NCI-H128 (cell line): Measurements from ENCODE around the gene COL9A3.
A peak's percentile ranks its signal among the peaks of the same experiment; 100 is the strongest.
"Not testable (repeated sequence)": the region's sequence is repeated elsewhere in the genome, so short reads cannot be mapped to it uniquely, and the experiment has no call there.

Source experiments
- DNase-seq: peaks from one replicate; lab custom pipeline; 2025; ENCODE audit not compliant: unreplicated experiment; lab: John Stamatoyannopoulos, UW

COL9A3 gene

DNA sequence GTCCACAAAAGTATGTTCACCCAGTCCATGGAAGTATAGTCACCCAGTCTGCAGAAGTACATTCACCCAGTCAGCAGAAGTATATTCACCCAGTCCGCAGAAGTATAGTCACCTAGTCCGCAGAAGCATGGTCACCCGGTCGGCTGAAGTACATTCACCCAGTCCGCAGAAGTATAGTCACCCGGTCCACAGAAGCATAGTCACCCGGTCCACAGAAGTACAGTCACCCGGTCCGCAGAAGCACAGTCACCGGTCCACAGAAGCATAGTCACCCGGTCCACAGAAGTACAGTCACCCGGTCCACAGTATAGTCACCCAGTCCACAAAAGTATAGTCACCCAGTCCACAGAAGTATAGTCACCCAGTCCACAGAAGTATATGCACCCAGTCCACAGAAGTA is 36.0 kb downstream of the COL9A3 start:
- DNase-seq: no peak

DNA sequence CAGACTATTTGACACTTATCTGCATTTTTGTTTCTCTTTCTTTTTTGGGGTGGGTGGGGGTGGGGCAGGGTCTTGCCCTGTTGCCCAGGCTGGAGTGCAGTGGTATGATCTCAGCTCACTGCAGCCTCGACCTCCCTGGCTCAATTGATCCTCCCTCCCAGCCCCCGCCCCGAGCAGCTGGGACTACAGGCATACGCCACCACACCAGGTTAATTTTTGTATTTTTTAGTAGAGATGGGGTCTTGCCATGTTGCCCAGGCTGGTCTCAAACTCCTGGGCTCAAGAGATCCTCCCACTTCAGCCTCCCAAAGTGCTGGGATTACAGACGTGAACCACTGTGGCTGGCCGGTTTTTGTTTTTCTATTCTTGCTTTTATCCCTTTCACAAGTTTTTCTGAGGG is 36.5 kb downstream of the COL9A3 start:
- DNase-seq: not testable (repeated sequence)

DNA sequence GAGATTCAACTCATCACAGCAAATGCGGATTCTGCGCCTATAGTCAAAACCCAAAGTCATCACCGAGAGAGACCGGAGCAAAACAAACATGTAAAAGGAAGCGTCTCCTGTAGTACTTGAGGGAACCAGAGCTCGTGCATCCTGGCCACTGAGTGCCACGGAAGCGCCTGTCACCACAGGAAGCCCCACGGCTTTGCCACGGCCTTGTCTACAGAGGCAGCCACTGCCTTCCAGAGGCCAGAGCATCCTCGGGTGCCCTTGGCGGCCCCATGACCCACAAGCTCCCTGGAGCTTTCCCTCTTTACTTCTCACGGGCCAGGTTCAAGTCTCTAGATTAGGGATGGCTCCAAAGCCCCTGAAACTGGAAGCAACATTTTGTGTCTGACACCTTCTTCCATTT is 37.3 kb downstream of the COL9A3 start:
- no peak for DNase-seq

DNA sequence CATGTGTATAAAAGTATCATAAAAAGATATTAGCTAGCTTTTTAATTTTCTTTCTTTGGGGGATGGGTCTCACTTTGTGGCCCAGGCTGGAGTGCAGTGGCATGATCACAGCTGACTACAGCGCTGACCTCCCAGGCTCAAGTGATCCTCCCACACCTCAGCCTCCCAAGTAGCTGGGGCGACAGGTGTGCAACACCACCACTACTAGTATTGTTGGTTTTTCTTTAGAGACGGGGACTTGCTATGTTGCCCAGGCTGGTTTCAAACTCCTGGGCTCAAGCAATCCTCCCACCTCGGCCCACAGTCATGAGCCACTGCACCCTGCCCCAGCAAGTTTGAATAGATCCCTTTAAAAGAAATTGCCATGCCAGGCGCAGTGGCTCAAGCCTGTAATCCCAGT is 38.3 kb downstream of the COL9A3 start:
- no peak for DNase-seq

DNA sequence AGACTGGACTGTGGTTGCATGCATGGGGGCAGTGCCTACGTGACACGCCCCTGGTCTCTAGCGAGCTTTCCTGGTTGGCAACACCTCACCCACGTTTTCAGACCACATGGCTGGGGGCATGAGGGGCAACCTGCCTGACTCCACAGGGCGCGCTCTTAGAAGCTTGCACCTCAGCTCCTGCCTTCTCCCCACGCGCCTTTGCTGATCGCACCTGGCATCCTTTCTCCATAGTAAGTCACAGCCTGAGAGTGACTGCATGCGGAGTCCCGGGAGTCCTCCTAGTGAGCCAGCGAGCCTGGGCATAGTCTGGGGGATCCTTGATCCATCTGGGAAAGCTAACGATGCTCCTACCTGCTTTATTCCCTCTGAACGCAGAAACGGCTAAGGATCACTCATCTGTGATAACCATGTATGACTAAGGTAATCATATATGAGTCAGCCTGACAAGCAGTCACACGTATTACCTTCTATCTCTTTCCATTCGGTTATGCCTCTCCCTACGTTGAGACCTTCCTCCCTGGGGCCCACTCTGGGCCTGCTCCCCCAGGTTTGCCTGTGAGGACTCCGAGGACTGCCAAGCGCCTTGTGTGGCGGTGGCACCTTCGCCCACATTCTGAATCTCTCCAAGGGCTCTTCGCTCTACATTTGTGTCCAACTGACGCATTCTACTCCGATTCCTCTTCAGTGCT is 40.2 kb downstream of the COL9A3 start:
- DNase-seq: no peak

DNA sequence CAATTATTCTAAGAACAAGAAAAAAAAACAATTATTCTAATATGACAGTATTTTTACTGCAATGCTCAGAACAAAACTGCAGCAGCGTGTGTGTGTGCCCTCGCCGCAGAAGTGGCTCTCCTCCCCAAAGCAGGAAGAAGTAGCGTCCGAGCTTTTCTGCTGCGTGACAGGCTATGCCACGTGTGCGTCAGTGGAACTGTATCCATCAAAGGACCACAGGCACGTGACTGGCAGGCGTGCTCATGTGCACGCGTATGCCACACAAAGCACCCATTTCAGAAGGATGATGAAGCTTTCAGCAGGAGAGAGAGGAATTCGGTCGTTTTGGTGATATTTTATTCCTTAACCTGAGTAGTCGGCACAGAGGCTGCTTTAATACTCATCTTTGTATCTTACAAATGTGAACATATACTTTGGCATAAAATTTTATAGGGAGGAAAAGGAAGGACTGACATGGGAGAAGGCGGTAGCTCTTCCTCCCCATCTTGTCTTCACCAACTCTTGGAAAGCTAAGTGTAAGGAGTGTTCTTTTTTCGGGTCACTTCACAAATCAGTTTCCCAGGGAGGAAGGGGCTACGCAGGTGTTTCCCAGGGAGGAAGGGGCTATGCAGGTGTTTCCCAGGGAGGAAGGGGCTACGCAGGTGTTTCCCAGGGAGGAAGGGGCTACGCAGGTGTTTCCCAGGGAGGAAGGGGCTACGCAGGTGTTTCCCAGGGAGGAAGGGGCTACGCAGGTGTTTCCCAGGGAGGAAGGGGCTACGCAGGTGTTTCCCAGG is 41.4 kb downstream of the COL9A3 start:
- DNase-seq: no peak

DNA sequence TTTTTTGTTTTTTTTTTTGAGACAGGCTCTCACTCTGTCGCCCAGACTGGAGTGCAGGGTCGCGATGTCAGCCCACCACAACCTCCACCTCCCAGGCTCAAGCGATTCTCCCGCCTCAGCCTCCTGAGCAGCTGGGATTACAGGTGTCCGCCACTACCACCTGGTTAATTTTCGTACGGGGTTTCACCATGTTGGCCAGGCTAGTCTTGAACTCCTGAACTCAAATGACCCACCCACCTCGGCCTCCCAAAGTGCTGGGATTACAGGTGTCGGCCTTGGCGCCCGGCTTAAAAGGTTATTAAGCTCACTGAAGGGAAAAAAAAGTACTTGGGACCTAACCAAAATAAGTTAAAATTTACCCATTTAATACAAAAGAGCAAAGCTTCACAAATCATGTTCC is 42.9 kb downstream of the COL9A3 start:
- no peak for DNase-seq

DNA sequence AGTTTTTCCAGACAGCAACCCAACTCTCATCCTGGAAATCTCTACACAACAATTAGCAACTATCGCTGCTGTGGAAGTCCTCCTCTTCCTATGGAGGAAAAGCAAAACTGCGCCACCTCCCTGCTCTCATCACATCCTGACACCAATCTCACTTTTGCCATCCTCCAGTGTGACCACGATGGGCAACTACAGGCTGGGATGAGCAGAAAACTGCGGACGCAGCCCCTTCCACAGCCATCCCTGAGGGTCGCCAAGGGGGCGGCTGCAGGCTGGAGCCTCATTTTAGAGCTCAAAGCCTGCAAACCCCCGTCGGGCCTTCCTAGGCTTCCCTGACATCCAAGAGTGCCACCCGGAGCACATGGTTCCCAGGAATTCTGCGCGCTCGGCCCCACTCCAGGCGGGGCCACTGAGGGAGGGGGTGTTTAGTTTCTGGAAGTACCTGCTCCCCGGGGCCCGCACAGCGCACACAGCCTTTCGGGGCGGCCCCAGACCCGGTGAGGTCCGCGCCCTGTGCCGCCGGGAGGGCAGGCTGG is 43.6 kb downstream of the COL9A3 start:
- DNase-seq: no peak

DNA sequence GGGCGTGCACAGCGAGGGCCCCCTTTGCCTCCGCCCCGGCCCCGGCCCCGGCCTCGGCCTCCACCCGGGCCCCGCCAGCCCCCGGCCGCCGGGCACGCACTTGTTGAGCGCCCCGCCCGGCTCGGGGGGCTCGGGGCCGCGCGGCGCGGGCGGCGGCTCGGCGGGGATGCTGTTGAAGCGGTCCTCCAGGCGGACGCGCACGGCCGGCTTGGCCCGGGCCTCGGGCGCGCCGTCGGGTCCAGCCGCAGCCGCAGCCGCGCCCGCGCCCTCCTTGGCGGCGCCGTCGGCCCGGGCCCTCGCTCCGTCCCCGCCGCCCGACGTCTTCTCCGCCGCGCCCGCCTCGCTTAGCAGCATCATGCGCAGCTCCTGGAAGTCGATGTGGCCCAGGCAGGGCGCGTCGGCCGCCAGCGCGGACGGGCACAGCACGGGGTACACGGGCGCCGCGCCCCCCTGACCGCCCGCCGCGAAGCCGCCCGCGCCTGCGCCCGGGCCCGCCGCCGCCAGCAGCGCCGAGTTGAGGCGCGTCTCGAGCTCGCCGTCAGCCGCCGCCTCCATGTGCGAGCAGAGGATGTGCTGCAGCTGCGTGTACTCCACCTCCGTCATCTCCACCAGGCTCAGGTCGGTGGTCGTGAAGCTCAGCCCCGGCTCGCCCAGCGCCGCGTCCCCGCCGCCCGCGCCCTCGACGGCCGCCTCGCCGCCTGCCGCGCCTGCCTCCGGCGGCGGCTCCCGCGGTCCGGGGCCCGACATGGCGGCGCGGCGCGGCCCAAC is 44.3 kb downstream of the COL9A3 start:
- no peak for DNase-seq

DNA sequence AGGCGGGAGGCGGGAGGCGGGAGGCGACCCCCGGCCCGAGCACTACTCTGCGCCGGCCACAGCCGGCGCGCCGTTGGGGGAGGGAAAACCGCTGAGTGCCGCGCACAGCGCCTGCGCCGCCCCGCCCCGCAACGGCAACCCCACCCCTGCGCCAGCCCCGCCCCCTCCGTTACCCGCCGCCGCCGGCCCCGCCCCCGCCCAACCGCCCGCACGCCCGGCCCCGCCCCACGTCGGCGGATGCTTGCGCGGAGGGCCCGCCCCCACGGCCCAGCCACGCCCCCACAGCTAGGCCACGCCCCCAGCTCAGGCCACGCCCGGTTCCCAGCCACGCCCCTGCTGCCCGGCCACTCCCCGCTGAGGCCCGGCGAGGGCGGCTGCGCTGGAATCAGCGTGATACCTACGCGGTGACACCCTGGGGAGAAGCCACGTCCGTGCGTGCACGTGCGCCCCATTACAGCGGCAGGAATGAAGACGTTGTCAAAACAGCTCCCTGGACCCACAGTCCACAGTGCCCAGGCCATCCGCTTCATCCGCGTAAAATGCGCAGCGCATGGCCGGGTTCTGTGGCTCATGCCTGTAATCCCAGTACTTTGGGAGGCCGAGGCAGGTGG is 45.0 kb downstream of the COL9A3 start, which contains the start of gene TCFL5:
TCFL5 (minus strand) TSS at position 97 of the 611 bp plus-strand sequence. CDS start 152 bp downstream, outside the sequence.
- peak; percentile 52 for DNase-seq

DNA sequence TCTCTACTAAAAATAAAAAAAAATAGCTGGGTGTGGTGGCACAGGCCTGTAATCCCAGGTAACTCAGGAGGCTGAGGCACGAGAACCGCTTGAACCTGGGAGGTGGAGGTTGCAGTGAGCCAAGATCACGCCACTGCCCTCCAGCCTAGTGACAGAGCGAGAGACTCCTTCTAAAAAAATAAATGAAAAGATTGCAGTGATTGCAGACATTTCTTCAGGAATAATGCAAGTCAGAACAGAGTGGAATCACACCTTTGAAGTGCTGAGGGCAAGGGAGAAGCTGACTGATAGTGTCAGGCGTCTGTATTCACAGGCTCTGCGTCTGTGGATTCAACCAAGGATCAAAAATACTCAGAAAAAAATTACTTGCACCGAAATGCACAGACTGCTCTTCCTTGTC is 47.4 kb downstream of the COL9A3 start:
- DNase-seq: no peak

DNA sequence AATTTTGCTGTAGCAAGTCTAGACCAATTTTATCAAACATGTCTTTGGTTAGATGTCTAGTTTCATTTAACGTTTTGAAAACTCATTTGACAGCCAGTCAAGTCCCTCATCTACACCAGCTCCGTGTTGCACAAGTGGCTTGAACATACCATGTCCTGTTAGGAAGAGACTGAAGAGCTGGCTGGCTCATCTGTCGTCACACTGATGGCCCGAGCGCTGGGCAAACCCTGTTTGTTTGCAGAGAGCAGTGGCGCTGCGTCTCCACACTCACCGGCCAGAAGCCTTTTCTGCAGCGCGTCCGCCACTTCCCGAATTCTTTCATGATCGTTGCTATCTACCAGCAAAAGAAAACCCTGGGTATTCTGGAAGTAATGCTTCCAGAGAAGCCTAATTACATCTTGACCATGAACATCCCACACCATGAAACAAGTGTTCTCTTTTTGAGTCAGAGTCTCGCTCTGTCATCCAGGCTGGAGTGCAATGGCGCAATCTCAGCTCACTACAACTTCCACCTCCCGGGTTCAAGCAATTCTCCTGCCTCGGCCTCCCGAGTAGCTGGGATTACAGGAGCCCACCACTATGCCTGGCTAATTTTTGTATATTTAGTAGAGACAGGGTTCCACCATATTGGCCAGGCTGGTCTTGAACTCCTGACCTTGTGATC is 55.5 kb downstream of the COL9A3 start:
- DNase-seq: no peak

DNA sequence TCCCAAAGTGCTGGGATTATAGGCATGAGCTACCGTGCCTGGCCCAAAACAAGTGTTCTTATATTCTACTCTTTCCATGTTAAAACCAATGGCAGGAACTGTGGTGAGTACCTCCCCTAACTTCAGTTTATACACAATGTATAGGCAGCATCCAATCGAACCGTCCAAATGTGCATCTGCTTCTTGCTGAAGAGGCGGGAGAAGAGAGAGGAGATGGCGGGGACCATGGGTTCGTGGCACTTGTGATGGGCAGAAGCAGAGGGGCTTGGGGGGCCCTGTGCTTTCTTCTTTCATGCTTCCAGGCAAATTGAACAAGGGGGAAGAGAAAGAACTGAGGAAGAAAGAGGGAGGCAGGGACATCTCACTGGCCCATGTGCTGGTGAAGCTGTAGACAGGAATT is 56.0 kb downstream of the COL9A3 start:
- no peak for DNase-seq

DNA sequence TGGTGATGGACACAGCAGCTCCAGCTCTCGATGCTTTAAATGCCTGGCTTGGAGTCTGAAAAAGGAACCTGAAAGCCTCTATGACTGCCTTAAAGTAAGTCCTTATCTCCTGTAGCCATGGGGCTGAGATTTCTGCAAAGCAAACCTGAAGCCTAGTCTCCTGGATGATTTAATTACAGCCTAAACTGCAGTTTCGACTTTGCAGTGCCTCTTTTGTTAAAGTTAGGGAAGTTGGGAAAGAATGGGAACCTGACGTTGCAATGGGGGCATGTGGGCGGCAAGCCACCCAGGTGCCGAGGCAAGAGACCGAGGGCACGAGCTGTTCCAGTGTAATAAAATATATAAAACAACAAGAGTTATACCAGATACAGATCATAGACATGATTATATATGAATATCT is 56.4 kb downstream of the COL9A3 start:
- no peak for DNase-seq

DNA sequence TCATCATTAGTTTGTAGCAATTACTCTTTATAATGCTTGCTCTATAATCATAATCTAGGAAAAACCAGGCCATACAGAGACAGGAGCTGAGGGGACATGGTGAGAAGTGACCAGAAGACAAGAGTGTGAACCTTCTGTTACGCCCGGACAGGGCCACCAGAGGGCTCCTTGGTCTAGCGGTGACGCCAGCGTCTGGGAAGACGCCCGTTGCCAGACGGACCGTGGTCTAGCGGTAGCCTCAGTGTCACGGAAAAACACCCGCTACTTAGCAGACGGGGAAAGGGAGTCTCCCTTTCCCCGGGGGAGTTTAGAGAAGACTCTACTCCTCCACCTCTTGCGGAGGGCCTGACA is 56.8 kb downstream of the COL9A3 start:
- DNase-seq: not testable (repeated sequence)

DNA sequence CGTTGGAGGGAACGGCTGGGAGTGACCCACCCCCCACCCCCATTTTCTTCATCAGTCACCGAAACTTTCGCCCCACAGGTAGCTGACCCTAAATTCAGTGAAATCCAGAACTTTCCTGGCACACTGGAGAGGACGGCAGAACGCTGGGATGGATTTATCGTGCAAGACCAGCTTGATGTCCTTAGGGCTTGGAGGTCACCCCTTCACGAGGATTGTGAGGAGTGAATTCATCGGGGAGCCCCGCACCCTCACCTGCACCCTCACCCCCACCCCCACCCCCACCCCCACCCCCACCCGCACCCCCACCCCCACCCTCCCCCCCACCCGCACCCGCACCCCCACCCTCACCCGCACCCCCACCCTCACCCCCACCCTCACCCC is 58.1 kb downstream of the COL9A3 start:
- DNase-seq: no peak

DNA sequence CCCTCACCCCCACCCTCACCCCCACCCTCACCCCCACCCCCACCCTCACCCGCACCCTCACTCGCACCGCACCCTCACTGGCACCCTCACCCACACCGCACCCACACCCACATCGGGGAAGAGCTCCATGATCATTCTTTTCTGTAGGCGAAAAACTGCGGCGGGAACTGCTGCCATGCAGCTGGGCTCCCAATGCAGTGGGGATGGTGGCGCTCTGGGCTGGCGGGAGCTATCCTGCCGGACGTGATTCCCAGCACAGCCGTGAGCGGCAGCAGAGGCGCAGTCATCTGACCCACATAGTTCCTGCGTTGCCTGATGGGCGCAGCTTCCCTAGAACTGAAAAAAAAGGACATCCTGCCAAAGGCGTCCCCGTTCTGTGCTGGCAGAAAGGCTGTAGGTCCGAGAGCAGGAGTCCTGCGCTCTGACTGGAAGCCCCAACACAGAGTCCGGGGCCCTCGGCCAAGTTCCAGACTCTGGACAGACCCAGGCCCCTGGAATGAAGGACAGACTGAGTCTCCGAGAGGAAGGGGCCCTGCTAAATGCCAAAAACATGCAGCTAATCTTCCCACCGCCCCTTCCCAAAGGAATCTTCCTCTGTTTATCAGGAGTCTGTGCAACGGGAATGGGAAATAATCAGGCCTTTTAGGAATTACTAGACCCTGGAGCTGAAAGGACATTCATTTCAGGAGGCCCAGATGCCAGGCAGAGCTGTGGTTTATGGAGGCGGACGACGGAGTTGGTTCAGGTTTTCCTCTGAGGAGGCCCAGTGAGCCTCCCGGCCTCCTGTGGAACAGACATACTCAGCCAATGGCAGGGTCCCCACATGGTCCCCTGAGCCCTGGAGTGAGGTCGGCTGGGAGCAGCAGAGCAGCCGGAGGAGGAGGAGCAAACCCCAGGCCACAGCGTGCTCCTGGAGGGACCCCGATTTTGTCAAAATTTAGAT is 58.8 kb downstream of the COL9A3 start:
- peak; percentile 65 for DNase-seq

DNA sequence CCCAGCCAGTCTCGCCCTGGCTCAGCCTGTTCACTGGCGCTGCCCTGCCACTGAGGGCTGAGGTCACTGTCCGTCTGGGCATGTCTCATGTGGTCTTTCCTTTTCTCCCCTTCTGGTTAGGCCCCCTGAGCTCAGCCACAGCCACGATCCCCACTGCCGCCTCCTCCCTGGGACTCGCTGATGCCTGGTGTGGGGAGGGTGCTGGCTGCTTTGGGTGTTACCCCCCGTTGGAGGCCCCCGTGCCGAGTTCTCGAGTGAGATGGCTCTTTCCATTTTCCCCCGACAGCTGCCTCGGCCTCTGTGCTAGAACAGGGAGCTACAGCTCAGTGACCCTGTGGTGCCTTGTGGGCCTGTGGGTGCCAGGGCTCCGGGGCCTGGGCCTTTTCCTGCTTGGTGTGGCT is 59.7 kb downstream of the COL9A3 start:
- no peak for DNase-seq

DNA sequence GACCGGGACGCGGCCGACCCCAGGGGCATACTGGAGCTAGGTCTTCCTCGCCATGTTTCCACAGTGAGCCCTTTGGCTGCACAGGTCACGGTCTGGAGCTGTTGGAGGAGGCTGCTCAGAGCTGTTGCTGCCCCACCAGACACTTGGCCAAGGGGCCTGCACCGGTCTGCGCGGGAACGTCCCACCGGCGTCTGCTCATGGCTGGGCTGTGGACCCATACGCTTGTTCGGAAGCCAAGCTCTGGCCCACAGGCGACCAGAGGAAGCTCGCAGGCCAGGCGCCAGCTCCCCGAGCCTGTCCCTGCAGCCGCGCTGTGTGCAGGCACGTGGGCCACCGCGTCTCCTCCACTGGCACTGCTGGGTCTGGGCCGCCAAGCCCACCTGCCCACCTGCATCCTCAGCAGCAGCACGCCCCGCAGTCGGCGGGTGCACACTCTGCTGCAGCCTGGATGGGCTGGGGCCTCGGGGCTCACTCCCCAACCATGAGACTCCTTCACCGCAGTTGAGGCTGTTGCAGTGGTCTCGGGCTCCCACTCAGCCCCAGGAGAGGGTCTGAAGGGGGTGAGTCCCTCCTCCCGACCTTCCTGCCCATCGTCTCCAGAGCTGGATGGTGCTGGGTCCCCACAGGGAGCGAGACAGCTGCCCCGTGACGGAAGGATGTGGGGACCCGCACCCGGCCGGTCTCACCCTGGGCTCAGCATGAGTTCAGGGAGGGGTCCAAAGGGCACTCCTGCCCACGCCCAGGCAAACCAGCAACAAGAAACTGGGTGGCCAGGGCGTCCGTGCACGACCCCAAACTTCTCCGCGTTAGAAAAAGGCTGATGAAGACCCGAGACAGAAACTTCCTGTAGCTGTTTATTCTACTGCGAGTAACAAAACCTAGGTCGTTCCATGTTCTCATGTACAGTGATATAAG is 60.3 kb downstream of the COL9A3 start:
- DNase-seq: no peak
